SIG-M5 (cell line): Measurements from ENCODE around the gene ALDH3A2.
"Not testable (repeated sequence)": the region's sequence is repeated elsewhere in the genome, so short reads cannot be mapped to it uniquely, and the experiment has no call there.

Source experiments
- DNase-seq: peaks from one replicate; lab custom pipeline; 2025; lab: John Stamatoyannopoulos, UW

ALDH3A2 gene

DNA sequence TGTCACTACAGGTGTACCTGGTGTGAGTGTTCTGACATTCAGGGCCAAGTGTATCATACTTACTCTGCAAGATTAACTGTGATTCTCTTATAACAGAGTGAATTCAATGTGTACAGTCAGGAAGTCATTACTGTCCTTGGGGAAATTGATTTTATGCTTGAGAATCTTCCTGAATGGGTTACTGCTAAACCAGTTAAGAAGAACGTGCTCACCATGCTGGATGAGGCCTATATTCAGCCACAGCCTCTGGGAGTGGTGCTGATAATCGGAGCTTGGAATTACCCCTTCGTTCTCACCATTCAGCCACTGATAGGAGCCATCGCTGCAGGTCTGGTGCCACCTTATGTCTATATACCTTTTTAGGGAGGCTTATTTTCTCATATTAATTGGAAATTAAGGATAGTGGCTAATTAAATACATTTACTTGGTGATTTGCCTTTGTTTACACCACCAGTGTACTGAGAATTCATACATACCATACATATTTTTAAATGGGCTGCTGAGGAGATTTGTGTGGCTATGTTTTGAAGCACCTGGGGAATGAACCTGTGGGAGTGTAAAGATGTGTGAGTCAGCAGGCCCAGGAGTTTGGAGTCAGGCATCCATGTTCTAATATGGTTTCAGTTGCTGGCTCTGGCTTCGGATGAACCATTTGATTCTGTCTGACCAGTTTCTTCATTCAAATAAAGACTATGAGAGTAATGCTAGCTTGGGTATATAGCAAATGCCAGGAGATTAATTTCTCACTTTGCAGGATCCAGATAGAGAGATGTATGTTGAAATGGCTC lies 3.1 kb downstream of the ALDH3A2 start:
- DNase-seq, result no peak

- DNase-seq, result no peak
These were observed 4.0 kb downstream of the ALDH3A2 start for GRCh38 chr17:19652595-19652994.

DNA sequence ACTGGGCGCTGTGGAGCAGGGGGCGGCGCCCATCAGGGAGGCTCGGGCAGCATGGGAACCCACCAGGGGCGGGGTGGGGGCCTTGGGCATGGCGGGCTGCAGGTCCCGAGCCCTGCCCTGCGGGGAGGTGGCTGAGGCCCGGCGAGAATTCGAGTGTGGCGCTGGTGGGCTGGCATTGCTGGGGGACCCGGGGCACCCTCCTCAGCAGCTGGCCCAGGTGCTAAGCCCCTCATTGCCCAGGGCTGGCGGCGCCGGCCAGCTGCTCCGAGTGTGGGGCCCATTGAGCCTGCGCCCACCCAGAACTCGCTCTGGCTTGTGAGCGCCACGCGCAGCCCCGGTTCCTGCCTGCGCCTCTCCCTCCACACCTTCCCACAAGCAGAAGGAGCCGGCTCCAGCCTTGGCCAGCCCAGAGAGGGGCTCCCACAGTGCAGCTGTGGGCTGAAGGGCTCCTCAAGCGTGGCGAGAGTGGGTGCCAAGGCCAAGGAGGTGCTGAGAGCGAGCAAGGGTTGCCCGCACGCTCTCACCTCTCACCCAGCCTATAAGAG lies 5.9 kb downstream of the ALDH3A2 start:
- DNase-seq, result no peak

GRCh38 chr17:19654896-19655295 lies 6.3 kb downstream of the ALDH3A2 start:
- DNase-seq, result no peak

- DNase-seq, result no peak
These were observed 7.8 kb downstream of the ALDH3A2 start for GRCh38 chr17:19656336-19656735.

- DNase-seq, result no peak
These were observed 8.5 kb downstream of the ALDH3A2 start for GRCh38 chr17:19656851-19657581.

- DNase-seq, result no peak
These were observed 11.0 kb downstream of the ALDH3A2 start for GRCh38 chr17:19659366-19660177.

DNA sequence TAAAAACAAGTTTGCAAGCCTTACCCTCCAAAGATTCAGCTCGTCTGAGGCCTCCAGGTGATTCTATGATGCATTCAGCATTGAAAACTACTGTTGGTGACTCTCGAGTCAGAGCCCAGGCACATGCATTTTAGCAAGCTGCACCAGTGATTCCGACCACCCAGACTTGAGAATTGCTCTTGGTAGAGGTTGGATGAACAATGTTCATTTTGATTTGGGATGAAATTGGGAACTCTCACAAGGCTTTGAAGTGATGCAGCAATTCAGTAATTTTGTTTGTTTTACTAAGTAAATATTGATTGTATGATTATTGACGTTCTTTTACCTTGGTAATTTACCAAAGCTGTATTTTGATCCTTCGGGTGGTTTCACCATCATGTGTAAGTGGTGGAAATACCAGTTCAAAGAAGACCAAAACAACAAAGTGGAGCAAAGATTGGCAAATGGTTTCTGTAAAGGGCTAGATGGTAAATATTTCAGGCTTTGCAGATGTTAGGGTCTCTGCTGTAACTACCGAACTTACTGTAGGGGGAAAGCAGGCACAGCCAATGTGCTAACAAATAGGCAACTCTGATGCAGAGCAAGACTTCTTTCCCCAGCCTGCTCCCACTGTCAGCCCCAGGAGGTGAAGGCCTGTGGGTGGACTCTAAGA lies 11.8 kb downstream of the ALDH3A2 start:
- DNase-seq, result no peak

DNA sequence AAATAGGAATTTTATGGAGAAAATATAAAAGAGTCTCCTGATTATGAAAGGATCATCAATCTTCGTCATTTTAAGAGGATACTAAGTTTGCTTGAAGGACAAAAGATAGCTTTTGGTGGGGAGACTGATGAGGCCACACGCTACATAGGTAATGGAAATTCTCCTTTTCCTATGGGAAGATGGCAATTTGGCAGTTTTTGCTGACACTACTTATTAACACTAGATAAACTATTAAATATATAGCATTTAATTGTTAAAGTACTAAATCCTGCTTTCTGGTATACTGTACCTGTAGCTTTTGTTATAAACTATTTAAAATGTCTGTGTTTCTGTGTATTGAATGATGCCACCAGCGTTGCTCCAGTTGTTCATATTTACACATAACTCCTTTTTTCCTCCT lies 12.6 kb downstream of the ALDH3A2 start:
- DNase-seq, result no peak

DNA sequence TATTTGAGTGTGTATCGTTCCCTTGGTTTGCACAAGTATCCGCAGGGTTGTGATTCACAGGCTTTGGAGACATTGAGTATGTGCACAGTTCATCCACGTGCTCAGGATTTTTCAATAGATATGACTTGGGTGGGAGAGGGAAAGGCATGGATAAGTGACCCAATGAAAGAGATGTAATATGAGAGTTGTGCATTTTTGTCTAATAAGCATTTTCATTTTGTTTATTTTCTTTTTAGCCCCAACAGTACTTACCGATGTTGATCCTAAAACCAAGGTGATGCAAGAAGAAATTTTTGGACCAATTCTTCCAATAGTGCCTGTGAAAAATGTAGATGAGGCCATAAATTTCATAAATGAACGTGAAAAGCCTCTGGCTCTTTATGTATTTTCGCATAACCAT lies 14.5 kb downstream of the ALDH3A2 start:
- no peak for DNase-seq

- no peak for DNase-seq
These were observed 15.7 kb downstream of the ALDH3A2 start for GRCh38 chr17:19664136-19664820.

GRCh38 chr17:19664821-19665181 lies 16.2 kb downstream of the ALDH3A2 start:
- DNase-seq, result no peak

DNA sequence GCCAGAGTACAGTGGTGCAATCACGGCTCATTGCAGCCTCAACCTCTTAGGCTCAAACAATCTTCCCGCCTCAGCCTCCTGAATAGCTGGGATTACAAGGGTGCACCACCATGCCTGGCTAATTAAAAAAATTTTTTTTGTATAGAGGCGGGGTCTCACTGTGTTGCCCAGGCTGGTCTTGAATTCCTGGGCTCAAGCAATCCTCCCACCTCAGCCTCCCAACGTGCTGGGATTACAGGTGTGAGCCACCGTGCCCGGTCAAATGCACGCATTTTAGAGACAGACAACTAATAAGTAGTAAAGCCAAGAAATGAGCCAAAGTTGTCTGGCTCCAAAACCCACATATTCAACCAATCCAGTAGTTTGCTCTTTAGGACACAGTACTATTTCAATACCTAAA lies 21.1 kb downstream of the ALDH3A2 start:
- not testable (repeated sequence) for DNase-seq

- no peak for DNase-seq
These were observed 22.4 kb downstream of the ALDH3A2 start for GRCh38 chr17:19670908-19671307.

- no peak for DNase-seq
These were observed 22.9 kb downstream of the ALDH3A2 start for GRCh38 chr17:19671433-19671832.

DNA sequence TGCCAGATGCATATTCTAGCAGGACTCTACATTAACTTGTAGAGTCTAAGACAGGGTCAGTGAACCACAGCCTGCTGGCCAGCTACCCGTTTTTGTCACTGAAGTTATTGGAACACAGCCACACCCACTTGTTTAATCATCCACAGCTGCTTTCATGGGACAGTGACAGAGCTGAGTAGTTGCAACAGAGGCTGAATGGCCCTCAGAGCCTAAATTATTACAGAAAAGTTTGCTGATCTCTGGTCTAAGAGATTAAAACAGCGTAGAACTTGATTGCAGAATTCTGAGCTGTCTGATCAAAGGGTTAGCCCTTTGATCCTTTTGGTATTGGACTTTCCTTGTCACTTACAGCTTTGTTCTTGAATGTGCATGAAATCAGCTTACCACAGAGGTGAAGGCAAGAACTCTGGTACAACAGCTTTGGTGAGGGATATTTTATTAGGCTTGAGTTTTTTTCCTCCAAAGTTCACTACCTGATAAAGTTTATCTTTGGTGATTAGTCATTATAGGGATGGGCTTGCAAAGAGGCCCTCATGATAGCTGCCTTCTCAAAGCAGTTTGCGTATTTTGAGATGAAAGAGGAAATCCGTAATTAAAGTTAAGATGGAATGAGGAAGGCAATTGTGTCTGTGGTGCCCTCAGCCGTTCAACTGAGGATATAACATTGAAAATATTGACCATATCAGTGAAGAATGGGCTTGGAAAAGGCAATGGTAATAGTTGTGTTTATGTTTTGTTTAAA lies 23.6 kb downstream of the ALDH3A2 start:
- no peak for DNase-seq

- no peak for DNase-seq
These were observed 25.1 kb downstream of the ALDH3A2 start for GRCh38 chr17:19673623-19674022.

DNA sequence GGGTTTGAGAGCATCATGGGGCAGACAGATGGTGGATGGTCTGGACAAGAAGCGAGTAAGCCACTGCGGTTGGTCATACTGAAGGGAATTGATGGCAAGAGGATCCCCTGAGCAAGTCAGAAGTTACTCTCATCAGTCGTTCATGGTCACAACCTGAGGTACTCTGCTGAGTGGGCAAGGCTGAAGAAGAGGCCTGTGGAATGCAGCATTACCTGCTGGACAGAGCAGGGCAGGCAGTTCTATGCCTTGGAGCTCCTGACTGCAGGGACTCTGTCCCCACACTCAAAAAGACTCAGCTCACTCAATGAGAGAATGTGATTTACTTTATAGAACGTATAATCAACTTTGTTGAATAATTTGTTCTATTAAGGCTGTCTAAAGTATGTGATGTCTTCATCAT lies 28.3 kb downstream of the ALDH3A2 start:
- no peak for DNase-seq

GRCh38 chr17:19677736-19678379 lies 29.3 kb downstream of the ALDH3A2 start:
- no peak for DNase-seq
